GM21360 (cell line): Measurements from ENCODE around the gene KRTAP19-8.
A peak's percentile ranks its signal among the peaks of the same experiment; 100 is the strongest.

Source experiments
- ATAC-seq: cut with Tn5 transposase; IDR thresholded peaks from one replicate; pipeline ENCODE4 v1.9.1; 2021; ENCODE audit warnings: mild to moderate bottlenecking, moderate library complexity; ENCODE audit not compliant: unreplicated experiment

The KRTAP19-8 gene

GRCh38 chr21:31012133-31013089 lies 25.9 kb downstream of the KRTAP19-8 start:
- peak; percentile 59 for ATAC-seq

- no peak for ATAC-seq
These were observed 26.9 kb downstream of the KRTAP19-8 start for GRCh38 chr21:31011412-31011811.

- no peak for ATAC-seq
These were observed 29.9 kb downstream of the KRTAP19-8 start for GRCh38 chr21:31008355-31008754.

- no peak for ATAC-seq
These were observed 33.3 kb downstream of the KRTAP19-8 start for GRCh38 chr21:31005019-31005418.

- no peak for ATAC-seq
These were observed 34.8 kb downstream of the KRTAP19-8 start for GRCh38 chr21:31003471-31003870.

- ATAC-seq: no peak
These were observed 40.7 kb downstream of the KRTAP19-8 start for GRCh38 chr21:30997541-30997940.

- ATAC-seq: no peak
These were observed 41.5 kb downstream of the KRTAP19-8 start for GRCh38 chr21:30996728-30997127.

- no peak for ATAC-seq
These were observed 43.3 kb downstream of the KRTAP19-8 start for GRCh38 chr21:30994932-30995331.

GRCh38 chr21:30990514-30991262 lies 47.6 kb downstream of the KRTAP19-8 start:
- ATAC-seq: no peak

- no peak for ATAC-seq
These were observed 49.6 kb downstream of the KRTAP19-8 start for GRCh38 chr21:30988706-30989105.
